ENCODE results near the gene GCG. TPM values are rescaled to one million over a fixed set of nuclear protein-coding genes. Genes with fewer than 3 reads are reported as not detected.

Gene GCG
- total RNA-seq, 1 experiment from 2014 or later = not detected

DNA sequence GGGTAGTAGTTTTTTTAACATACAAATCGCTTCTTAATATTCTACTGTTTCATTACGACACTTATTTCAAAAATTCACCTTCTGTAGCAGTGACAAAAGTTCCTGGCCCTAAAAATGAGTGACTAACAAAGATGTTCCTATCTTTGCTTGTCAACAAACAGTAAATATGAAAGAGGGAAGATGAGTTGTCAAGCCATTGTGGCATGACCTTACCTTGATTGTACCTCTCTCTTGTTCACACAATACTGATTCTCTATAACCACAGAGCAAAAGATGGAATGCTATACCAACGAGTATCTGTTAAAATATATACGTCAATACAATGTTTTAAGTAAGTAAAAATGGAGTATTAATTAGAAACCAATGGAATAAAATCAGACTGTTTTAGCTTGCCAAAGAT lies 14.7 kb upstream of the GCG start:
- Histone ChIP-seq H3F3A (ENCODE audit: insufficient read depth, low read depth) (no peaks in the 10 kb centered on the region), H3K9me3 (ENCODE audit: insufficient read depth, low read depth) (no peaks in the 10 kb centered on the region), H3K4me1 (replicated peaks; ENCODE audit: insufficient read depth) (no peaks in the 10 kb centered on the region), H3K36me3 (ENCODE audit: low read depth) (no peaks in the 10 kb centered on the region), H3K9me2 (ENCODE audit: insufficient read depth) (no peaks in the 10 kb centered on the region), H3K79me2 (ENCODE audit: low read depth) (no peaks in the 10 kb centered on the region), H3K4me2 (no peak overlapping the region), H4K20me1 (ENCODE audit: insufficient read depth) (no peaks in the 10 kb centered on the region), H3K27ac (no peak overlapping the region), H3K4me3 (no peak overlapping the region), H2AFZ (no peak overlapping the region), H3K27me3 (ENCODE audit: insufficient read depth, low read depth) (no peaks in the 10 kb centered on the region)
- no TSS peak for BruUV-seq (replicated peaks)
- CTCF ChIA-PET = no interaction called here
- intact Hi-C loops (cut with micrococcal nuclease; ENCODE audit: unreplicated experiment) = no loop called here
- TF ChIP-seq EZH2 (IDR thresholded peaks at IDR 0.05; ENCODE audit: low read depth) (no peak), CTCF (conservative IDR thresholded peaks at IDR 0.05) (no peak)
- POLR2A ChIA-PET (ENCODE audit: unreplicated experiment) = no interaction called here
- DNase-seq = no peak

DNA sequence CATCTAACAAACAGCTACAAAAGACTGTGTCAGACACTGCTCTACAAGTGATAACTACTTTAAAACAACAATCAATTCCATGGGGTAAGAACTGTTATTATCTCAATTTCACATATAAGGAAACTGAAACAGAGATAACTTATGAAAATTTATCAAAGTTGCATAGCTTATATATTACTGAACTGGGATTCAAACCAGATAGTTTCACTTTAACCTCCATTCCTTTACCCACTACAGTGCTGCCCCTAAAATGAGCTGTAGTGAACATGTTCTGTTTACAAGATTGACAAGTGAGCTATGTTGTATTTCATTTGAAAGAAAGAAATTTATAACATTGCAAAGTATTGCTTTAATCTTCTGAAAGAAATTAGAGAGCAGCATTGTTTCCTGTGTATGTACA lies 14.1 kb upstream of the GCG start:
- intact Hi-C loops (cut with micrococcal nuclease; ENCODE audit: unreplicated experiment) = no loop called here
- Histone ChIP-seq H3K9me3 (ENCODE audit: insufficient read depth, low read depth) (no peaks in the 10 kb centered on the region), H3K4me3 (no peak overlapping the region), H3K27me3 (ENCODE audit: insufficient read depth, low read depth) (no peaks in the 10 kb centered on the region), H4K20me1 (ENCODE audit: insufficient read depth) (no peaks in the 10 kb centered on the region), H3K79me2 (ENCODE audit: low read depth) (no peaks in the 10 kb centered on the region), H3K4me1 (replicated peaks; ENCODE audit: insufficient read depth) (no peaks in the 10 kb centered on the region), H3K36me3 (ENCODE audit: low read depth) (no peaks in the 10 kb centered on the region), H3F3A (ENCODE audit: insufficient read depth, low read depth) (no peaks in the 10 kb centered on the region), H3K9me2 (ENCODE audit: insufficient read depth) (no peaks in the 10 kb centered on the region), H2AFZ (no peak overlapping the region), H3K27ac (no peak overlapping the region), H3K4me2 (no peak overlapping the region)
- TF ChIP-seq EZH2 (IDR thresholded peaks at IDR 0.05; ENCODE audit: low read depth) (no peak), CTCF (conservative IDR thresholded peaks at IDR 0.05) (no peak)
- no peak for DNase-seq
- no TSS peak for BruUV-seq (replicated peaks)
- ChIA-PET POLR2A (ENCODE audit: unreplicated experiment) (no interaction called here), CTCF (no interaction called here)

- Histone ChIP-seq H3K79me2 (ENCODE audit: low read depth) (no peaks in the 10 kb centered on the region), H3K9me2 (ENCODE audit: insufficient read depth) (no peaks in the 10 kb centered on the region), H3K27ac (no peak overlapping the region), H3K4me1 (replicated peaks; ENCODE audit: insufficient read depth) (no peaks in the 10 kb centered on the region), H3K36me3 (ENCODE audit: low read depth) (no peaks in the 10 kb centered on the region), H3K27me3 (ENCODE audit: insufficient read depth, low read depth) (no peaks in the 10 kb centered on the region), H3F3A (ENCODE audit: insufficient read depth, low read depth) (no peaks in the 10 kb centered on the region), H3K9me3 (ENCODE audit: insufficient read depth, low read depth) (no peaks in the 10 kb centered on the region), H3K4me3 (no peak overlapping the region), H4K20me1 (ENCODE audit: insufficient read depth) (no peaks in the 10 kb centered on the region), H2AFZ (no peak overlapping the region), H3K4me2 (no peak overlapping the region)
- TF ChIP-seq EZH2 (IDR thresholded peaks at IDR 0.05; ENCODE audit: low read depth) (no peak), CTCF (conservative IDR thresholded peaks at IDR 0.05) (no peak)
- CTCF ChIA-PET = no interaction called here
- POLR2A ChIA-PET (ENCODE audit: unreplicated experiment) = no interaction called here
- no peak for DNase-seq
- no TSS peak for BruUV-seq (replicated peaks)
- intact Hi-C loops (cut with micrococcal nuclease; ENCODE audit: unreplicated experiment) = no loop called here
Observed at GRCh38 chr2:162164802-162165201, 12.8 kb upstream of the GCG start.
